GM19463 (cell line): ENCODE measurements around the gene CBLIF.
A peak's percentile ranks its signal among the peaks of the same experiment; 100 is the strongest.
"Not testable (repeated sequence)": the region's sequence is repeated elsewhere in the genome, so short reads cannot be mapped to it uniquely, and the experiment has no call there.

Experiments
- ATAC-seq: cut with Tn5 transposase; IDR thresholded peaks from one replicate; pipeline ENCODE4 v1.9.1; 2021; ENCODE audit warnings: mild to moderate bottlenecking, moderate library complexity; ENCODE audit not compliant: unreplicated experiment

Gene CBLIF

DNA sequence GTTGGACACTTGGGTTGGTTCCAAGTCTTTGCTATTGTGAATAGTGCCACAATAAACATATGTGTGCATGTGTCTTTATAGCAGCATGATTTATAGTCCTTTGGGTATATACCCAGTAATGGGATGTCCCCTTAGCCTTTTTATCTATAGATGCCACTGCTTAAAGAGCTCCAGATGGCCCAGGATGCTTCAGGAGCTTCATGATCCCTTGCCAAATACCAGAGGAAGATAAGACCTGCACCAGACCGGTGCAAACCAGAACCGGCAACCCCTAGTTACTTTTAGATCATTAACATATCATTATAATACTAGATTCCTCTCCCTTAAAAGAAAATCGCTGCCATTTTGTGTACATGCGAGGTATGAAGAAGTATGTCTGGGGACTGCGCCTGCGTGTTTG lies 3.1 kb upstream of the CBLIF start:
- not testable (repeated sequence) for ATAC-seq

DNA sequence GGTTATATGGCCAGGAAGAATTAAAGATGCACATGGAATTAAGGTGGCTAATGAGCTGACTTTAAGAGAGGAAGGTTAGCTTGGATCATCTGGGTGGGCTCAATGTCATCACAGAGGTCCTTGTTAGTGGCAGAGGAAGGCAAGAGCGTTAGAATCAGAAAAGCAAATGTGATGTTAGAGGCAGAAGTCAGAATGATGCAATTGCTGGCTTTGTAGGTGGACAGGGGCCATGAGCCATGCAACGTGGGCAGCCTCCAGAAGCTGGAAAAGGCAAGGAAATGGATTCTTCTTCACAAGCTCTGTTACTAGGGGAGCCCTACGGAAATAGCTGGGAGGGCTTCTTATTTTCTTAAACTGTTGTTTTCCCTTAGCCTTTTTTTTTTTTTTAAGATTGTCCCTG lies 2.3 kb upstream of the CBLIF start:
- no peak for ATAC-seq

DNA sequence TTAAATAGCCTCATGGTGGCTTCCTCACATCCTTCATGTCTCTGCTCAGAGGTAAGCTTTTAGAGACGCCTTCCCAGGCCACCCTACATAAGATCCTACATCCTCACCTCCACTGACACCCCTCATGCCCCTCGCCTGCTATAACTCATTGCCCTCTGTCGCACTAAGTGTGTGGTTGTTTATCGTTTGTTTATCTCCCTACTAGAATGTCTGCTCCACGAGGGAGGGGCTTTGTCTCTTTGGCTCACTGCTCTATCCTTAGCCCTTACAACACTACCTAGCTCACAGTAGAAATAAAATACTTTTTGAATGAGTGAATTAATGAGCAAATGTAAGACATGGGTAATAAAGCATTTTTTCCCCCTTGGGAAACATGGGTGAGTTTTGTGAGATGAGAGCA lies 1.3 kb upstream of the CBLIF start:
- no peak for ATAC-seq

DNA sequence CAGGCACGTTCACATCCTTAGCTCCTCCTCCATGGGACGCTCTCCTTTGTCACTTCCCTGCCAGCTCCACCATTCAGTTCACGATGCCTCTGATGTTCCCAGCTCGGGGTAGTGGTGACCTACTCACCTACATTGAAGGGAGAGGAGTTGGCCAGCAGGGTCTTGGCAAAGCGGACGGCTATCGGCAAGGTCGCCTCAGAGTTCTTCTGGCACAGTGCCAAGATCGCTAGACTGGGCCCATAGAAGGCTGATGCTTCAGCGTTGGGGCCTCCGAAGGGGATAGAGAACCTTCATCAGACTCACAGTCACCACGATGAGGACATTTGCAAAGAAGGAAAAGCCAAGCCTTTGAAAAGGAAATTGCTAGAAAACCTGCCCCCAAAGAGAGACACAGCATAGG lies 3.0 kb downstream of the CBLIF start:
- no peak for ATAC-seq

DNA sequence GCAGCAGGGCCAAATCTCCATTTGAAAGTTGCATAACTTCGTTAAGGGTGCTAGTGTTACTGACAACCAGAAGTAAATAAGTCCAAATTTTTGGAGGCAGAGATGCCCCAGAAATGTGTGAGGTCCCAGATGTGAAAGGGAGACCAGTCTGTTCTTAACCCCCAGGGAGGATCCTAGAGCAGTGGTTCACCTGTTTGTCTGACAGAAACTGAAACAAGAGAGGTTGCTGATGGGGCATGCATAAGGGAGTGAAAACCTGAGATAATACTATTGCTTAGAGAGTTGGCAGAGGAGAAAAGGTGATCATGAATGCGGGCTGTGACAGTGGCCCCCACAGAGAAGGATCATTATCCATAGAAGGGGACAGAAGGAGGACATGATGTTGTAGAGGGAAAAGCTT lies 3.8 kb downstream of the CBLIF start:
- ATAC-seq = peak; percentile 82

DNA sequence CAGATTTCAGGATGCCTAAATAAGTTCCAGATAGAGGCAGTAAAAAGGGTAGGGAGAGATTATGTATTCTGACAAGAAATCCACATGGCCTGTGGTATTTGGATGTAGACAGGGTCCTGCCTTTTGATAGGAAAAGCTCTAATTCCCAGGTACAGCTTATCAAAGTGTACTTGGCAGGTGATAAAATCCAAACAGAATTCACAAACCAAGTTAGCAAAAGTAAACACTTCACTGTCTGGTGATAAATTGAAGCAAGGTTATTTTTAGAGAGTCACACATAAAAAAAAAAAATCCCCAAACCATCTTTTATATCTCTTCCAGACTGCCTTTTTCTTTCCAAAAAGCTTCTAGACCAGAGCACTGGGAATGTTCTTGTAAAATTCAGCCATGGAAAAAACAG lies 5.7 kb downstream of the CBLIF start:
- ATAC-seq = no peak

DNA sequence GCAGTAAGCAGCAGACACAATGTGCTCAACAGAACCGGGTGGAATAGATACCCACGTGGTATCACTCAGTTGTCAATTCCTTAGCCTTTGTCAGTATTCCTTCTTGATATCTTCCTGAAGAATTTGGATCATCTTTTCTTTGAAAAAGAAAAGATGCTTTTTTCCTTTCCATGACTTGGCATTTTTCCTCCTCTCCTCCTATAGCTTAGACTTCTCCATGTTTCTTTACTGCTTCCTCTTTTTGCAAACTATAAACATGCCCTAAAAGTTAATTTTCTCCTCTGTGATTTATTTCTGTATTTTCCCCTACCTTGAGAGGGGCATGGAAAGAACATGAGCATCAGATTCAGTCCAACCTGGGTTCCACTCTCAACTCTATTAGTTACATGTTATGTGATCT lies 11.7 kb downstream of the CBLIF start:
- no peak for ATAC-seq

DNA sequence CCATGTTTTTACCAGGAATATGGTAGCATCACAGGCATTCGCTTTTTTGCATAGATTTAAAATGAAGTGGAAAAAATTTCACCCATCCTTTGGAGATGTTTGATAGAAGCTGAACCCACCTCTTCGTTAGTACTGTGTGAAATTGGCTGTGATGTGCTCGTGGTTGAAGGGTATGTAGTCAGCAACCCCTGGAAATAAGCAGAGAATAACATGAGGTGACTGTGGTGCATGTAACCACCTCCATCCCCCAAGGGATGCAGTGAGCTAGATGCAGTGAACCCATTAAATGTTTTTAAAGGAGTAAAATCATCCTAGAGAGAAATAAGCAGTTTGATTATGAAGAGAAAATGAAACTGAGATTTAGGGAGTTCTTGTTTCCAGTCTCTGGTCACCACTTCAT lies 15.9 kb downstream of the CBLIF start:
- ATAC-seq = no peak

DNA sequence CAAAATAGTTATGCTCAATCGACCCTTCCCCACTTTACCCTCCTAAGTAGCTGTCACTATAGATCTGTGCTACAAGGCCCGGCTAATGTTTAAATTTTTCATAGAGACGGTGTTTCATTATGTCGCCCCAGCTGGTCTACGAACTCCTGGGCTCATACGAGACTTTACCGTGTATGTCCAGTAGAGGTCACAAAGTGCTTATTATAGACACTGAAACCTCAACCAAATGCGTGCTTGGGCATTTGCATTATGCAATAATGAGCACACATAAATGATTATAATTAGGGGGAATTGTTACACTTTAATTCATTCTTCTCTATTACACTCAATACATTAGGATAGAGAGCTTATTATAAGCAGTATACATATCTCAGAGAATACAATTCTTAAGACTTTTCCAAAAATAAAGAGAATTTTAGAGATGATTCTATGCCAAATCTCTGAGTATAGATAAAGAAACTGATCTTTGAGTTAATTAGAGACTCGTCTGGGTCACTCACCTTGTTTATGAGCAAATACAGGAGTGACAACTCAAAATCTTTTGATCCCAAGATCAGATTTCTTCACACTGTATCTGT lies 22.2 kb downstream of the CBLIF start:
- peak; percentile 89 for ATAC-seq

DNA sequence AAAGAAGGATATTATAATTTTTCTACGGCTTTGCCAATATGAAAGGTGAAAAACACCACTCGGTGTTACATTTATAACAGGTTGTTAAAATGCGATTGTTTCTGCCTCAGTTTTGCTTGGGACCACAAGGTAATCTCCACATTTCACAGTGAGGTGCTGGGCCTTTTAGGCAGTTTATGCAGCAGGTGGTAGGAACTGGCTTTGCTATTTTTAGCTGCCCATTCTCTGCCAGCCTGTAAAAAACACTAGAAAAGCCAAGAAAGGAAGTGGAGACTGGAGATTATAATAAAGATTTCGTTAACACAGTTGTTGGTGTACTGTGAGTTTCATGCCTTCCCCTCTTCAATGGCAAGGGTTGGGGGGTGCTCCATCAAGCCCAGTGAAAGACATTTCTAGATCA lies 26.7 kb downstream of the CBLIF start:
- ATAC-seq = no peak

DNA sequence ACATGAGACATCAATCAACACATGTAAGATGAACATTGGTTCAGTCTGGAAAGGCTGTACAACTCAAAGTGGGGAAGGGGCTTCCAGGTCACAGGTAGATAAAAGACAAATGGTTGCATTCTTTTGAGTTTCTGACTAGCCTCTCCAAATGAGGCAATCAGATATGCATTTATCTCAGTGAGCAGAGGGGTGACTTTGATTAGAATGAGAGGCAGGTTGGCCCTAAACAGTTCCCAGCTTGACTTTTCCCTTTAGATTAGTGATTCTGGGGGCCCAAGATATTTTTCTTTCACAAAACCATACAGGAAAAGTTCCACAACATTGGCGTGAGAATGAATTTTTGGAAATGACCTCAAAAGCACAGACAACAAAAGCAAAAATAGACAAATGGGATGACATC lies 28.9 kb downstream of the CBLIF start:
- ATAC-seq = not testable (repeated sequence)

DNA sequence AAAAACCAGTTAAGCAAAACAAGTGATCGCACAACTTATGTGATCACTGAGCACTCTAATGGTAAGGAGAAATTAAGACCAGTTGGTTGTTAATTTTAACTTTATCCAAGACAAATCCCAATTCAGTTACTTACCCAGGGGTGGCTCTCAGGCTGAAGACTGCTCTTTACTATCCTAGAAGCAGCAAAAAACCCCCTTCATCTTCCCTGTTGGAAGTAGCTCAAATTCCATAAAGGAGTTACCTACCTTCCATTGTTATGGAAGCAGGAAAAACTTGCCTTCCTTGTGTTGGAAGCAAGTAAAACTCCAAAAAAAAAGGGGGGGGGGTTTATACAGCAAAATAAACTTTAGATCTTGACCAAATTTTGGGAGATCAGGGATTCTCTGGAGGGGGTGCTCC lies 29.5 kb downstream of the CBLIF start:
- ATAC-seq = no peak

DNA sequence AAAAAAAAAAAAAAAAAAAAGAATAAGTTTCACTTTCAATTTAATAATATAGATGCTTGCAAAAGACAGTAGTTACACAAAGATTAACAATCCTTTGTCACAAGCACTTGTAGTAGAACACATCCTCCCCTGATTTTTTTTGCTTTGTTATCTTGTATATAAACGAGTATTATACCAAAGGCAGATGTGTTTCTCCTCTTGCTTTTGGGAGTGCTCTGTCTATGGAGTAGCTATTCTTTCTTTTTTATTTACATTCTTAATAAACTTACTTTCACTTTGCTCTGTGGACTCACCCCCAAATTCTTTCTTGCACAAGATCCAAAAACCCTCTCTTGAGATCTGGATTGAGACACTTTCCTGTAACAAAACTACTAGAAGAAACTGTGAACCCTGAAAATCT lies 31.3 kb downstream of the CBLIF start:
- no peak for ATAC-seq

DNA sequence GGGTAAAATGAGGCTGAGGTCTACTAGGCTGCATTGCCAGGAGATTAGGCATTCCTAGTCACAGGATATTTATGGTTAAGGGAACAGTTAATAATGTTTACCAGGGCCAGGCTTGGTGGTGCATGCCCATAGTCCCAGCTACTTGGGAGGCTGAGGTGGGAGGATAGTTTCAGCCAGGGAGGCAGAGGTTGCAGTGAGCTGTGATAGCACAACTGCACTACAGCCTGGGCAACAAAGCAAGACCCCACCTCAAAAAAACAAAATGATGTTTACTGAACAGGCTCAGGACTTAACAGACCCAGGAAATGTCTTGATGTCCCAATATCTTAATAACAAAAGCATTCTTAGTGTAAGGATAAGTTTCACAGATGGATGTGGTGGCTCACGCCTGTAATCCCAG lies 31.9 kb downstream of the CBLIF start:
- ATAC-seq = no peak

DNA sequence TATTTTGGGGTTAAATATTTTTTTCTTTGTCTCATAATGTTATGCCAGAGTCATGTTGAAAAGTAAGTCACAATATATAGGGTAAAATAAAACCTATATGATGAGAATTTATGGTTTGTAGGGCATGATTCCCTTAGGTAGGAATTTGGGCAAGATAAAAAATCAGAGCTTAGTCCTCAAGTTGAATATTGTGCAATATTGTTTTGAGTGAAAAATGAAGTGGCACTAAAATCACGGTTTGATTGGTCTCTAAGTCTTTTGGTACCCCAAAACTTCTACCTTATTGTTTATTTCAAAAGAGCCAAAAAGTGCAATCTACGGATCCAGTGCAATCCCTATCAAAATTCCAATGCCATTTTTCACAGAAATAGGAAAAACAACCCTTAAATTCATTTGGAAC lies 33.1 kb downstream of the CBLIF start:
- ATAC-seq = no peak

DNA sequence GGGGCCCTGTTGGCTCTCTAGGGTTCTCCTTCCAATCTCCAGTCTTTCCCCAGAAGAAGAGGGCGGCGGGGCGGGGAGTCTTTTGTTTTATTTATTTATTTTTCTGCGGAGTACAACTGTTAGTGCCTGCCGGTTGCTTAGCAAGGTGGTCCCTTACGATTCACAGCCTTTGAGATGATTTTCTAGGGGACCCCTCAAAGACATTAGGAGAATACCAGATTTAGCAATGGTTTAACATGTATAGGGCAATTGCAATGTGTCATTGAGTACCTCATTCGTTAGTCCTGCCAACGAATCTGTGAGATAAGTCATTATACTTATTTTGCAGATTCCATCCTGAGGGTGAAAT lies 34.4 kb downstream of the CBLIF start:
- ATAC-seq = no peak

DNA sequence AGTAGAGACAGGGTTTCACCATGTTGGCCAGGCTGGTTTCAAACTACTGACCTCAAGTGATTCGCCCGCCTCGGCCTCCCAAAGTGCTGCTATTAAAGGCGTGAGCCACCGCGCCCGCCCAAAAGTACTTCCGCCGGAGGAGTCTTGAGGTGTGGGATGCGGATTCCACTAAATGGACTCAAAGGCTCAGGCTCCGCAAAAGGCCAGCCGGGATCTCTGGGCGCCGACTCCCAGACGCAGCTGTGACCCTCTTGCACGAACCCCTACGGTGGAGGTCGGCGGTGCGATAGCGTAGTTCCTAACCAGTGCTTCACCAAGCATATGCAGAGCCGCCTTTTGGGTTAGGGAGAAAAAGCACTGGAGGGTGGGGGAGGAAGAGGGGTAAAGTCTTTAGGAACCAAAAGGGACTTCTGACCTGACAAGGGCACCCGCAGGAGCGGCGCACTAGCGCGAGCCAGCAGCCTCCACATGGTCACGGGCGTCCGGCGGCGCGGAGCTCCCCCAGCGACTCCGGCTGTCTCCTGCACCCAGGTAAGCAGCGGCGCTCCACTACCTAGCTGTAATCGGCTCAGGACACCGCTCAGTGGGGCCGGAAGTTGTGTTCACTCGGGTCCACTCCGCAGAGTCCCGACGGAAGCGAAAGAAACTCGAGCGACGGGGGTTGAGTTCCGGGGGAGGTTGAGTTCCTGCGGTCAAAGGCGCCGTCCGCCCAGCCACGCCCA lies 34.9 kb downstream of the CBLIF start, which contains the start of gene MRPL16:
Gene MRPL16 (minus strand): TSS at position 590 of the 722 bp plus-strand sequence. CDS start 120 bp downstream, at position 470.
- ATAC-seq = peak; percentile 97

DNA sequence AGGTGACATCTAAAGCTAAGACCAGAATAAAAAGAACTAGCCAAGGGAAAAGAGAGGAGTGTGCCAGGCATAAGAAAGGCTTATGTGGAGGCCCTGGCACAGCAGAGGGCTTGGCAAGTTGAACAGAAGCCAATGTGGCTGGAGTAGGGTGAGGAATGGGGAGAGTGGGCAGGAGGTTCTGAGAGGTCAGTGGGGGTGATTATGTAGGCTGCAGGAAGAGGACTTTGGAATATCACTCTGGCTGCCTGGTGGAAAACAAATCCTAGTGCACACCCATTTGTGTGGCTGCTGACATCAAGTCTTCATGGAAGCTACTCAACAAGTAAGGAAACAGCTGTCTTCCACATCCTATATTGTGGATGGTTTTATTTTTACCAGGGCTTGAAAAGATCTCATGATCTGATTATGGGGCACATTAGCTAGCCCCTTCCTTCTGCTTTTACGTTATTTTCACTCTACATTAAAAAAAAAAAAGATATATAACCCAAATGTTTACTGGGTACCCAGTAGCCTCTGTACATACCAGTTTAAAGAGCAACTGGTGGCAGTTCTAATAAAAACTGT lies 38.2 kb downstream of the CBLIF start:
- ATAC-seq = no peak

DNA sequence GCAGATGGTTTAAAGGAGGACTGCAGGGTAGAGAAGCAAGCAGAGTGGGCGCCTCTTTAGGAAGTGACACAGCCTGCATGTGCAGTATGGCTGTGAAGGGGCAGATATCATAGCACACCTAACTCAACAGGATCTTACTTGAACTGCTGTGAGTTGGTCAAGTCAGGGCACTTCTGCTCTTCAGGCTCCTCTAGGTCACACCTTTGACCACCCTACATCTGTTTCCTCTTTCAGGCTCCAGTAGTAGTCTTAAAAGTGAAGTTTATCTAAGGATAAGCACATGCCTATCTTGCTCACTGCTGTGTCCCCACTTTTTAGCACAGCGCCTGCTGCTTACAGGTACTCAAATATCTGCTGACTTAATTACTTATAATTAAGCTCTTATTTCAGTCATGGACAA lies 41.2 kb downstream of the CBLIF start:
- no peak for ATAC-seq

DNA sequence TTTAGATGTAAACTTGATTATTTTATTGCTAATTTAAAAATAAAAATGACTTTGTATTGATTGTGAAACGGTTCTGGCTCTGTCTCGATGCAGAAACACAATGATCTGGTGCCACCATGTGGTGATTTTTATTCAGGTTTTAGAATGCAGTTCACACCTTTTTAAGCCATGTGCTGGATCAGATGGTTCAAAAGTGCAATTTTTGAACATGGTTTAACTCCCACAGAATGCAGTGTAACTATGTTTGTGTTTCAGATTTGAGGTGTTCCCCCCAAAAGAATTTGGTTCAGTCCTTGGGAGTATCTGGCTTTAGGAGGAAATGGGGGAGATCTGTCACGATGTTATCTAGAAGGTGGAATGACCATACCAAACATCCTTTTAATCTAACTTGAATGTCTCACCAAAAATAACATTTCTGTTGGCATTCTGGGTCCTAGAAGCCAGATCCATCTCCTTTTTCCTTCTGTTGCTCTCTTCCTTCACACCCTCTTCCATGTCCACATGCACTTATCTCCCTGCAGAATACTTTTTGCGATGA lies 42.6 kb downstream of the CBLIF start:
- ATAC-seq = no peak

DNA sequence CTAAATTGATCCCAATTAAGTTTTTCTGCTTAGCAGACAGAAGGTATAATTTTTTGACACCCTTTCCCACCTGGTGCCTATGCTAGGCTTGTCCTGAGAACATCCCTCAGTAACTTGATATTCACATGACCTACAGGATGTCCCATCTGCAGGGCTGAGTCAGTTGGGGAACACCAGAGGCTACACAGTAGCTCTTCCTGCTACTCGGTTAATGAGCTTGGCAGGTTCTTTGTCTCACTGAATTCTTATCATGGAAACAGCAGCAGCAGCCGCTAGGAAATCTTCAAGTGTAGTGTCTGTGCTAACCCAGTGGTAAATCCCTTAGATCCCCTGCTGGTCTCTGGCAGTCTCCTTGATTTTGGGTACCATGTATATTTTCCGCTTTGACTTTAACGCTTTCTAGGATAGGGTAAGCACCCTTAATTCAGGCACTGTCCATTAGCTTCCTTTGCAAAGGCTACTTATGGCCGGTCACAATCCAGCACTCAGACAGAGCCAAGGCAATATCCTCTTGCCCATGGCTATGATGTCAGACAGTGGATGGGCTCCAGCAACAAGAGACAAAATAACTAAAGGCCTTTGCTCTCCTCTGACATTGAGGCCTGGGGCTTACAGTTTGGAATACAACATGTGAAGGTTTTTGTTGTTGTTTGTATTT lies 43.2 kb downstream of the CBLIF start:
- no peak for ATAC-seq

DNA sequence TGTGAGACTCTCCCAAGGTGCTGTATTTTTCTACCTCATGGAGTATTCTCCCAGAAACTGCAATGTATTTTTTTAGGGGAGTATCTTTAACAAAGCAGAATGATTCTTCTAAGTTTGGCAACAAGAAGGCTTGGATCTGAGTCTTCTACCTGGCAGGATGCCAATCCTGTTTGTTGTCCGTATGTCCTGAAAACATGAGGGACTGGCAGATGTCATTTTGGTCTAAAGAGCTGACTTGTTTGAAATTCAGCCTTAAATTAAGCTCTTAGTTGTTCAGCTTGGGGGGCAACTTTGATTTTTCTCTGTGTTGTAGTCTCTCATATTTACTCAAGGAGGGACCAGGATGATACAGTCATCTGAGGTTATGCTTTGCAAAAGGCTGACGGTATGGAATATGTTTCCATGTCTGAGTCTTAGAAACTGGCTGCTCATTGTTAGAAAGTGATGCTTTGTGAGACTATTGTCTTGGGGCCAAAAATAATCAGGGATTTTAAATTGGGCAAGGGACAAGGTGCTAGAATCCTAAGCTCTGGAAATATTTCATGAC lies 44.1 kb downstream of the CBLIF start:
- ATAC-seq = no peak
